ENCODE results near the gene PLXDC1. TPM values are rescaled to one million over a fixed set of nuclear protein-coding genes. Genes with fewer than 3 reads are reported as not detected.

Gene PLXDC1
- total RNA-seq, 1 experiment from 2014 or later, result 1.5 TPM

Other genes with a start within 250 kb of the PLXDC1 start
- not detected in 2 replicates for gene FBXO47, start 184.2 kb downstream of the PLXDC1 start, total RNA-seq (2014; rRNA removed; shearing (Covaris generic))
- gene ARL5C, start 14.5 kb upstream of the PLXDC1 start, total RNA-seq (2014; rRNA removed; shearing (Covaris generic)), result not detected in 2 replicates
- gene CACNB1, start 46.0 kb upstream of the PLXDC1 start, total RNA-seq (2014; rRNA removed; shearing (Covaris generic)), result 6.4 and 7.6 TPM in 2 replicates
- 3,500 and 4,218 TPM in 2 replicates for gene RPL19, start 48.6 kb upstream of the PLXDC1 start, total RNA-seq (2014; rRNA removed; shearing (Covaris generic))
- gene STAC2, start 74.3 kb upstream of the PLXDC1 start, total RNA-seq (2014; rRNA removed; shearing (Covaris generic)), result 0.03 TPM in 1 of 2 replicates, not detected in the other
- 4.3 and 11.0 TPM in 2 replicates for gene FBXL20, start 250.0 kb upstream of the PLXDC1 start, total RNA-seq (2014; rRNA removed; shearing (Covaris generic))

All from G401 (cell line).